H1 (cell line): ENCODE measurements around the gene PLCH2.

Experiments used
- CHD2 ChIP-seq: IDR thresholded peaks from 2 replicates; pipeline ENCODE4 v1.6.1; 2012; ENCODE audit warnings: low read length, improper control_type of control experiment
- CHD7 ChIP-seq: fragments of 300-600 bp; sonication (generic); IDR thresholded peaks from 2 replicates; pipeline ENCODE4 v1.7.1; 2012; ENCODE audit warnings: low read length, moderate library complexity, mild to moderate bottlenecking, inconsistent platforms; ENCODE audit not compliant: insufficient replicate concordance
- CREB1 ChIP-seq: IDR thresholded peaks from 2 replicates; pipeline ENCODE4 v1.6.1; 2012; ENCODE audit warnings: inconsistent platforms
- EZH2 ChIP-seq: fragments of 200-600 bp; sonication (generic); IDR thresholded peaks from 2 replicates; pipeline ENCODE4 v1.7.1; 2012; ENCODE audit warnings: low read depth, mild to moderate bottlenecking, moderate library complexity, low read length, inconsistent platforms; ENCODE audit not compliant: severe bottlenecking
- POLR2A ChIP-seq, 2 experiments: IDR thresholded peaks; 1 replicate in 1 of 2; 2 replicates in 1 of 2; pipeline ENCODE4 v1.6.1; 2011; ENCODE audit warnings: low read depth in 2 of 2, low read length in 2 of 2, mild to moderate bottlenecking in 2 of 2; ENCODE audit errors: control extremely low read depth in 1 of 2
- POLR2AphosphoS5 ChIP-seq: IDR thresholded peaks from 2 replicates; pipeline ENCODE4 v1.6.1; 2011; ENCODE audit warnings: low read depth, low read length
- RAD21 ChIP-seq, 2 experiments: IDR thresholded peaks in 1 of 2; conservative IDR thresholded peaks in 1 of 2; 2 replicates each; pipeline ENCODE4 v1.6.1; 2011; ENCODE audit warnings: low read depth in 2 of 2, low read length in 2 of 2, improper control_type of control experiment in 1 of 2, inconsistent platforms in 1 of 2, mild to moderate bottlenecking in 1 of 2, moderate library complexity in 1 of 2
- TAF1 ChIP-seq: IDR thresholded peaks from 2 replicates; pipeline ENCODE4 v1.6.1; 2011; ENCODE audit warnings: mild to moderate bottlenecking, low read depth, low read length
- TF ChIP-seq, protein P1 (sequence below): IDR thresholded peaks from 2 replicates; pipeline ENCODE4 v1.6.1; 2012; ENCODE audit warnings: inconsistent platforms
- TF ChIP-seq, protein P2 (sequence below), 3 experiments: IDR thresholded peaks; 1 replicate in 2 of 3; 2 replicates in 1 of 3; pipeline versions ENCODE4 v1.5.1 to v1.6.1; 2011; ENCODE audit warnings: low read length in 3 of 3, mild to moderate bottlenecking in 3 of 3, inconsistent platforms in 2 of 3, low read depth in 1 of 3, moderate library complexity in 1 of 3; ENCODE audit not compliant: insufficient read depth in 1 of 3; ENCODE audit errors: control extremely low read depth in 1 of 3

GRCh38 chr1:2426540-2426939 lies 49.5 kb upstream of the PLCH2 start:
- TF ChIP-seq, protein P1, sequence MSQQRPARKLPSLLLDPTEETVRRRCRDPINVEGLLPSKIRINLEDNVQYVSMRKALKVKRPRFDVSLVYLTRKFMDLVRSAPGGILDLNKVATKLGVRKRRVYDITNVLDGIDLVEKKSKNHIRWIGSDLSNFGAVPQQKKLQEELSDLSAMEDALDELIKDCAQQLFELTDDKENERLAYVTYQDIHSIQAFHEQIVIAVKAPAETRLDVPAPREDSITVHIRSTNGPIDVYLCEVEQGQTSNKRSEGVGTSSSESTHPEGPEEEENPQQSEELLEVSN: no peak
- TF ChIP-seq CHD7 (no peak), CHD2 (no peak), POLR2A (IDR thresholded peaks at IDR 0.05; ENCODE audit: control extremely low read depth in 1 of 2, low read depth in 2 of 2, low read length in 2 of 2) (no peak), POLR2AphosphoS5 (no peak), TAF1 (no peak), EZH2 (no peak), CREB1 (no peak), RAD21 (IDR thresholded peaks at IDR 0.05 in 1 of 2, conservative IDR thresholded peaks at IDR 0.05 in 1 of 2; ENCODE audit: low read depth in 2 of 2, low read length in 2 of 2) (no peak)
- TF ChIP-seq, protein P2, sequence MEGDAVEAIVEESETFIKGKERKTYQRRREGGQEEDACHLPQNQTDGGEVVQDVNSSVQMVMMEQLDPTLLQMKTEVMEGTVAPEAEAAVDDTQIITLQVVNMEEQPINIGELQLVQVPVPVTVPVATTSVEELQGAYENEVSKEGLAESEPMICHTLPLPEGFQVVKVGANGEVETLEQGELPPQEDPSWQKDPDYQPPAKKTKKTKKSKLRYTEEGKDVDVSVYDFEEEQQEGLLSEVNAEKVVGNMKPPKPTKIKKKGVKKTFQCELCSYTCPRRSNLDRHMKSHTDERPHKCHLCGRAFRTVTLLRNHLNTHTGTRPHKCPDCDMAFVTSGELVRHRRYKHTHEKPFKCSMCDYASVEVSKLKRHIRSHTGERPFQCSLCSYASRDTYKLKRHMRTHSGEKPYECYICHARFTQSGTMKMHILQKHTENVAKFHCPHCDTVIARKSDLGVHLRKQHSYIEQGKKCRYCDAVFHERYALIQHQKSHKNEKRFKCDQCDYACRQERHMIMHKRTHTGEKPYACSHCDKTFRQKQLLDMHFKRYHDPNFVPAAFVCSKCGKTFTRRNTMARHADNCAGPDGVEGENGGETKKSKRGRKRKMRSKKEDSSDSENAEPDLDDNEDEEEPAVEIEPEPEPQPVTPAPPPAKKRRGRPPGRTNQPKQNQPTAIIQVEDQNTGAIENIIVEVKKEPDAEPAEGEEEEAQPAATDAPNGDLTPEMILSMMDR (IDR thresholded peaks at IDR 0.05; ENCODE audit: control extremely low read depth in 1 of 3, insufficient read depth in 1 of 3, low read depth in 1 of 3, low read length in 3 of 3): no peak
